CD4-positive, alpha-beta T cell treated with Interferon gamma for 1 hour (primary cell): ENCODE results near the gene LHFPL4.
A peak's percentile ranks its signal among the peaks of the same experiment; 100 is the strongest.
"Not testable (repeated sequence)": the region's sequence is repeated elsewhere in the genome, so short reads cannot be mapped to it uniquely, and the experiment has no call there.

Experiments
- DNase-seq: peaks from one replicate; pipeline ENCODE4 v3.0.0-alpha.2; 2020

LHFPL4 gene

GRCh38 chr3:9553021-9553947 lies at the start of gene LHFPL4:
TSS of gene LHFPL4 (minus strand) at chr3:9553822. CDS start at chr3:9552679, 1,143 bp downstream.
- no peak for DNase-seq

GRCh38 chr3:9602620-9603019 lies 49.0 kb upstream of the LHFPL4 start:
- no peak for DNase-seq

- not testable (repeated sequence) for DNase-seq
Observed at GRCh38 chr3:9601006-9601581, 47.5 kb upstream of the LHFPL4 start.

- DNase-seq = no peak
Observed at GRCh38 chr3:9600597-9600996, 47.0 kb upstream of the LHFPL4 start.

- DNase-seq = no peak
Observed at GRCh38 chr3:9598783-9599387, 45.3 kb upstream of the LHFPL4 start.

- no peak for DNase-seq
Observed at GRCh38 chr3:9595877-9596276, 42.3 kb upstream of the LHFPL4 start.

GRCh38 chr3:9591781-9592180 lies 38.2 kb upstream of the LHFPL4 start:
- not testable (repeated sequence) for DNase-seq

GRCh38 chr3:9590282-9590791 lies 36.7 kb upstream of the LHFPL4 start:
- no peak for DNase-seq

GRCh38 chr3:9583792-9584191 lies 30.2 kb upstream of the LHFPL4 start:
- no peak for DNase-seq

- DNase-seq = no peak
Observed at GRCh38 chr3:9583371-9583770, 29.7 kb upstream of the LHFPL4 start.

- no peak for DNase-seq
Observed at GRCh38 chr3:9582332-9582731, 28.7 kb upstream of the LHFPL4 start.

- no peak for DNase-seq
Observed at GRCh38 chr3:9581742-9582141, 28.1 kb upstream of the LHFPL4 start.

GRCh38 chr3:9569054-9569453 lies 15.4 kb upstream of the LHFPL4 start:
- no peak for DNase-seq

- DNase-seq = no peak
Observed at GRCh38 chr3:9565316-9565715, 11.7 kb upstream of the LHFPL4 start.

- no peak for DNase-seq
Observed at GRCh38 chr3:9563851-9564250, 10.2 kb upstream of the LHFPL4 start.

GRCh38 chr3:9560056-9560455 lies 6.4 kb upstream of the LHFPL4 start:
- DNase-seq = not testable (repeated sequence)

GRCh38 chr3:9553948-9554513 lies 409 bp upstream of the LHFPL4 start:
- DNase-seq = no peak

GRCh38 chr3:9552252-9552999 lies 1.2 kb downstream of the LHFPL4 start:
- DNase-seq = peak; percentile 8

GRCh38 chr3:9550999-9551398 lies 2.6 kb downstream of the LHFPL4 start:
- no peak for DNase-seq

- DNase-seq = no peak
Observed at GRCh38 chr3:9549600-9549999, 4.0 kb downstream of the LHFPL4 start.

- no peak for DNase-seq
Observed at GRCh38 chr3:9548991-9549390, 4.6 kb downstream of the LHFPL4 start.

- DNase-seq = no peak
Observed at GRCh38 chr3:9542182-9542581, 11.4 kb downstream of the LHFPL4 start.

GRCh38 chr3:9536212-9536611 lies 17.4 kb downstream of the LHFPL4 start:
- DNase-seq = no peak
